H1 (cell line): ENCODE data around the gene PPP2R2B. TPM values are rescaled to one million over a fixed set of nuclear protein-coding genes. Genes with fewer than 3 reads are reported as not detected.

Experiments
- CTCF ChIA-PET: fragments of 300-600 bp; sonication (Branson Sonifier 250); formaldehyde crosslinking; loops from one replicate; lab custom pipeline; 2021; ENCODE audit not compliant: partially characterized antibody; lab: Charles Lee
- POLR2A ChIA-PET: fragments of 300-600 bp; sonication (Branson Sonifier 250); formaldehyde crosslinking; loops from one replicate; lab custom pipeline; 2021; ENCODE audit warnings: inconsistent platforms; ENCODE audit not compliant: partially characterized antibody; lab: Charles Lee
- DNase-seq, 2 experiments: peaks; one replicate each; pipeline versions ENCODE4 v3.0.0 to v3.0.0-alpha.2; 2010 to 2022; ENCODE audit warnings: low spot score in 2 of 2, low read depth in 1 of 2, mixed read lengths in 1 of 2
- FAIRE-seq: peaks from 2 replicates; lab custom pipeline; 2011; peaks lifted over from hg19 to GRCh38; lab: Jason Lieb, UNC
- H2AFZ ChIP-seq: 2 replicates; pipeline ENCODE4 v1.8.1; 2012; ENCODE audit warnings: low read length, inconsistent platforms
- H2AK5ac ChIP-seq: 2 replicates; pipeline ENCODE4 v1.6.1; 2013; ENCODE audit warnings: low read depth, low read length
- H2BK120ac ChIP-seq: replicated peaks from 2 replicates; pipeline ENCODE3; 2013; ENCODE audit warnings: low read depth, low read length, inconsistent platforms
- H2BK12ac ChIP-seq: 2 replicates; pipeline ENCODE4 v1.6.1; 2013; ENCODE audit warnings: low read depth, low read length
- H2BK15ac ChIP-seq: 2 replicates; pipeline ENCODE4 v1.6.1; 2013; ENCODE audit warnings: low read length
- H2BK20ac ChIP-seq: 2 replicates; pipeline ENCODE4 v1.6.1; 2013; ENCODE audit warnings: low read length
- H2BK5ac ChIP-seq: 2 replicates; pipeline ENCODE4 v1.6.1; 2013; ENCODE audit warnings: low read depth, low read length
- H3K14ac ChIP-seq: 2 replicates; pipeline ENCODE4 v1.6.1; 2013; ENCODE audit warnings: inconsistent platforms; ENCODE audit not compliant: insufficient read length
- H3K18ac ChIP-seq: 2 replicates; pipeline ENCODE4 v1.6.1; 2013; ENCODE audit warnings: low read length; ENCODE audit errors: extremely low read depth
- H3K23ac ChIP-seq: 2 replicates; pipeline ENCODE4 v1.6.1; 2013; ENCODE audit warnings: inconsistent platforms; ENCODE audit not compliant: insufficient read length
- H3K23me2 ChIP-seq: 2 replicates; pipeline ENCODE4 v1.6.1; 2013; ENCODE audit warnings: low read depth, low read length
- H3K27ac ChIP-seq: 2 replicates; pipeline ENCODE4 v1.6.1; 2011; ENCODE audit warnings: low read depth, low read length, inconsistent platforms
- H3K27me3 ChIP-seq, 4 experiments: replicated peaks in 1 of 4; 1 replicate in 1 of 4; 2 replicates in 3 of 4; pipeline versions ENCODE4 v1.6.1 to v1.8.1; 2011 to 2013; ENCODE audit warnings: low read length in 3 of 4, mild to moderate bottlenecking in 3 of 4, inconsistent platforms in 2 of 4, mixed read lengths in 2 of 4, moderate library complexity in 1 of 4; ENCODE audit not compliant: control insufficient read depth in 3 of 4, insufficient read depth in 3 of 4; ENCODE audit errors: extremely low read depth in 1 of 4
- H3K36me3 ChIP-seq, 4 experiments: 2 replicates each; pipeline versions ENCODE4 v1.6.1 to v1.8.1; 2011 to 2013; ENCODE audit warnings: mild to moderate bottlenecking in 4 of 4, low read length in 3 of 4, moderate library complexity in 2 of 4, control low read depth in 1 of 4, inconsistent platforms in 1 of 4; ENCODE audit not compliant: insufficient read depth in 4 of 4, control insufficient read depth in 2 of 4
- H3K4ac ChIP-seq: replicated peaks from 2 replicates; pipeline ENCODE3; 2013; ENCODE audit warnings: low read length, low read depth, mixed read lengths, inconsistent platforms; ENCODE audit not compliant: insufficient read length
- H3K4me1 ChIP-seq, 4 experiments: replicated peaks in 1 of 4; 1 replicate in 1 of 4; 2 replicates in 3 of 4; pipeline versions ENCODE4 v1.6.1 to v1.8.1; 2011 to 2013; ENCODE audit warnings: low read length in 3 of 4, inconsistent platforms in 2 of 4, mixed read lengths in 1 of 4; ENCODE audit not compliant: insufficient read depth in 4 of 4, control insufficient read depth in 3 of 4
- H3K4me2 ChIP-seq, 2 experiments: 2 replicates each; pipeline versions ENCODE4 v1.6.1 to v1.8.1; 2011 to 2013; ENCODE audit warnings: low read depth in 2 of 2, low read length in 2 of 2, control low read depth in 1 of 2, inconsistent platforms in 1 of 2, mild to moderate bottlenecking in 1 of 2; ENCODE audit not compliant: insufficient read depth in 1 of 2
- H3K4me3 ChIP-seq, 4 experiments: fragments of 200-600, 300-600 bp in 1 of 4; sonication (generic), shearing (Covaris generic), sonication (Bioruptor Twin) in 1 of 4; 2 replicates each; pipeline versions ENCODE4 v1.5.1 to v1.8.1; 2011 to 2016; ENCODE audit warnings: low read length in 4 of 4, low read depth in 3 of 4, control low read depth in 2 of 4, inconsistent platforms in 2 of 4, mild to moderate bottlenecking in 2 of 4, mixed read lengths in 1 of 4, moderate library complexity in 1 of 4; ENCODE audit not compliant: insufficient read depth in 2 of 4; ENCODE audit errors: extremely low read depth in 1 of 4
- H3K56ac ChIP-seq: replicated peaks from 2 replicates; pipeline ENCODE3; 2013; ENCODE audit warnings: low read depth, mild to moderate bottlenecking, mixed read lengths, low read length, inconsistent platforms; ENCODE audit not compliant: insufficient read length
- H3K79me1 ChIP-seq: 2 replicates; pipeline ENCODE4 v1.6.1; 2013; ENCODE audit warnings: low read depth, low read length, control low read depth
- H3K79me2 ChIP-seq, 2 experiments: 2 replicates each; pipeline versions ENCODE4 v1.6.1 to v1.8.1; 2012 to 2013; ENCODE audit warnings: low read length in 2 of 2, mild to moderate bottlenecking in 2 of 2, inconsistent platforms in 1 of 2; ENCODE audit not compliant: insufficient read depth in 2 of 2, control insufficient read depth in 1 of 2
- H3K9ac ChIP-seq, 4 experiments: replicated peaks in 1 of 4; 1 replicate in 1 of 4; 2 replicates in 3 of 4; pipeline versions ENCODE4 v1.6.1 to v1.8.1; 2011 to 2013; ENCODE audit warnings: low read depth in 3 of 4, low read length in 3 of 4, control low read depth in 2 of 4, mild to moderate bottlenecking in 2 of 4, moderate library complexity in 2 of 4, inconsistent platforms in 1 of 4; ENCODE audit errors: extremely low read depth in 1 of 4
- H3K9me3 ChIP-seq, 2 experiments: 2 replicates each; pipeline versions ENCODE4 v1.6.1 to v1.8.1; 2012 to 2013; ENCODE audit warnings: mild to moderate bottlenecking in 2 of 2, moderate library complexity in 2 of 2, control low read depth in 1 of 2, inconsistent platforms in 1 of 2, low read depth in 1 of 2, low read length in 1 of 2, mixed read lengths in 1 of 2; ENCODE audit not compliant: insufficient read depth in 2 of 2
- H4K20me1 ChIP-seq, 2 experiments: replicated peaks in 1 of 2; 2 replicates each; pipeline versions ENCODE3 to v1.8.1; 2011 to 2013; ENCODE audit warnings: inconsistent platforms in 2 of 2, low read length in 2 of 2, mild to moderate bottlenecking in 1 of 2; ENCODE audit not compliant: insufficient read depth in 2 of 2, control insufficient read depth in 1 of 2
- H4K5ac ChIP-seq: 2 replicates; pipeline ENCODE4 v1.6.1; 2013; ENCODE audit warnings: low read length, low read depth, mixed read lengths, inconsistent platforms; ENCODE audit not compliant: insufficient read length
- H4K8ac ChIP-seq: 2 replicates; pipeline ENCODE4 v1.8.0; 2013; ENCODE audit warnings: mild to moderate bottlenecking, moderate library complexity, low read length, inconsistent platforms; ENCODE audit not compliant: insufficient read depth; ENCODE audit errors: extremely low read depth
- H4K91ac ChIP-seq: replicated peaks from 2 replicates; pipeline ENCODE3; 2013; ENCODE audit warnings: low read length, mixed read lengths, inconsistent platforms; ENCODE audit not compliant: insufficient read length
- JUND ChIP-seq: IDR thresholded peaks from 2 replicates; pipeline ENCODE4 v1.6.1; 2011; ENCODE audit warnings: mild to moderate bottlenecking, improper control_type of control experiment, low read length
- RBBP5 ChIP-seq: IDR thresholded peaks from 2 replicates; pipeline ENCODE4 v1.7.1; 2012; ENCODE audit warnings: low read depth, mild to moderate bottlenecking, inconsistent platforms, low read length, moderate library complexity, borderline replicate concordance
- SP1 ChIP-seq: IDR thresholded peaks from 2 replicates; pipeline ENCODE4 v1.6.1; 2011; ENCODE audit warnings: low read depth, low read length
- WGBS, 2 experiments: shearing (Covaris generic) in 1 of 2; methylation state at CpG; one replicate each; pipeline versions ENCODE4 v1.1.6 to v1.1.7; 2013 to 2015; ENCODE audit warnings: low lambda C conversion rate in 2 of 2, mixed read lengths in 2 of 2, inconsistent platforms in 1 of 2, low coverage in 1 of 2, missing lambda C conversion rate in 1 of 2; ENCODE audit not compliant: insufficient replicate concordance in 2 of 2, insufficient coverage in 1 of 2, insufficient read length in 1 of 2; ENCODE audit errors: extremely low coverage in 1 of 2, missing lambda C conversion rate in 1 of 2; 5-methylcytosine and 5-hydroxymethylcytosine counted together
- polyA plus RNA-seq, 7 experiments: library from polyadenylated mRNA; depleted of rRNA in 3 of 7; stranded (reverse) in 5 of 7; unstranded in 2 of 7; fragments of >200 nt in 5 of 7; fragments of 200-250 nt in 2 of 7; gene quantifications; 1 replicate in 5 of 7; 2 replicates in 1 of 7; 4 replicates in 1 of 7; pipeline versions ENCODE4 v1.2.1 to v1.2.3, GENCODE V29; 2011 to 2013; ENCODE audit warnings: missing spikeins in 2 of 7, mixed read lengths in 2 of 7
- total RNA-seq: library from RNA; stranded (reverse); fragmentation: NEBNext Ultra II Directional; extraction: Animal tissue kit (Norgen Biotek cat#: 25700); gene quantifications from 2 replicates; pipeline ENCODE4 v1.2.1, GENCODE V29; 2021

PPP2R2B gene
- total and polyA plus RNA-seq, 2 of the 8 experiments (the other 6 are each of a cell fraction or from before 2014, with no cell fraction given) = 21.1 to 37.1 TPM

- Histone ChIP-seq H2BK20ac (no peak overlapping the region), H3K4ac (no peak overlapping the region), H4K8ac (no peak overlapping the region), H2BK12ac (no peak overlapping the region), H2BK5ac (no peak overlapping the region), H2BK15ac (no peak overlapping the region), H2BK120ac (no peak overlapping the region), H3K18ac (no peak overlapping the region), H3K56ac (no peak overlapping the region), H3K4me3 (no peak overlapping the region), H4K20me1 (no peaks in the 10 kb centered on the region)
- DNase-seq = no peak
- FAIRE-seq = no peak
- CTCF ChIA-PET = interaction anchor here (0.7 to 2.6 kb wide), 8 partner anchors 12 to 321 kb away, joined by 3 to 9 read pairs (median 4); no protein-coding TSS in a partner anchor
- TF ChIP-seq RBBP5 (no peak), SP1 (no peak), JUND (no peak)
- TF ChIP-seq, all 59 proteins: peak for 0
- Histone ChIP-seq H3K36me3 (no peaks in the 10 kb centered on the region; a peak in 2 of 8 replicates), H3K4me2 (no peak overlapping the region), H3K4me1 (peaks cover 0 to 4% (median under 1%) of the 10 kb centered on the region in 4 experiments; a peak in 3 of 7 replicates), H2AFZ (no peak overlapping the region), H3K27me3 (no peaks in the 10 kb centered on the region), H3K9me3 (no peaks in the 10 kb centered on the region), H3K23me2 (no peaks in the 10 kb centered on the region), H3K9ac (no peak overlapping the region), H4K91ac (no peak overlapping the region), H2AK5ac (no peak overlapping the region), H3K79me2 (no peaks in the 10 kb centered on the region), H3K27ac (no peak overlapping the region), H3K14ac (no peak overlapping the region), H4K5ac (no peak overlapping the region), H3K79me1 (no peaks in the 10 kb centered on the region), H3K23ac (no peak overlapping the region)
- WGBS, 2 experiments = 90% methylated on average over 1 of the region's 1 CpG; no CpG with 5 or more reads in 1 of the 2 experiments
- POLR2A ChIA-PET = no interaction called here
These were observed 233.2 kb downstream of the PPP2R2B start for GRCh38 chr5:146645342-146645741.
